K562 (cell line): ENCODE measurements around the gene DAPK1. TPM values are rescaled to one million over a fixed set of nuclear protein-coding genes. Genes with fewer than 3 reads are reported as not detected.

ENCODE experiments used
- BCLAF1 ChIP-seq, 2 experiments: fragments of 450-650 bp in 1 of 2; IDR thresholded peaks; 2 replicates each; pipeline ENCODE4 v1.6.1; 2011 to 2017; ENCODE audit warnings: low read depth in 2 of 2, antibody characterized with exemption in 1 of 2, borderline replicate concordance in 1 of 2, low read length in 1 of 2, mild to moderate bottlenecking in 1 of 2, mixed read lengths in 1 of 2; ENCODE audit not compliant: control insufficient read depth in 1 of 2
- BRCA1 ChIP-seq, 2 experiments: fragments of 450-650 bp in 1 of 2; sonication (generic) in 1 of 2; formaldehyde crosslinking in 1 of 2; IDR thresholded peaks; 2 replicates each; pipeline versions ENCODE4 v1.5.0 to v1.6.1; 2017 to 2020; ENCODE audit warnings: mild to moderate bottlenecking in 1 of 2, missing genetic modification reagents in 1 of 2
- CBFA2T3 ChIP-seq: fragments of 450-650 bp; IDR thresholded peaks from 2 replicates; pipeline ENCODE4 v1.6.1; 2017
- CBX3 ChIP-seq, 2 experiments: IDR thresholded peaks; 1 replicate in 1 of 2; 2 replicates in 1 of 2; pipeline ENCODE4 v1.6.1; 2012; ENCODE audit warnings: inconsistent platforms in 2 of 2, low read length in 2 of 2, borderline replicate concordance in 1 of 2, control low read depth in 1 of 2
- DPF2 ChIP-seq: fragments of 450-650 bp; IDR thresholded peaks from 2 replicates; pipeline ENCODE4 v1.6.1; 2016
- ELF2 ChIP-seq: fragments of 250-450 bp; sonication (Bioruptor Pico); IDR thresholded peaks from 2 replicates; pipeline ENCODE4 v1.5.0; 2021; ENCODE audit warnings: mild to moderate bottlenecking
- ELK3 ChIP-seq: fragments of 450-650 bp; formaldehyde crosslinking; IDR thresholded peaks from 2 replicates; pipeline ENCODE4 v1.4.0; 2020; ENCODE audit warnings: mild to moderate bottlenecking
- KLF1 ChIP-seq: fragments of 450-650 bp; IDR thresholded peaks from 2 replicates; pipeline ENCODE4 v1.6.1; 2016; ENCODE audit warnings: missing genetic modification characterization, missing compliant biosample characterization
- MAFK ChIP-seq: IDR thresholded peaks from 2 replicates; pipeline ENCODE4 v1.6.1; 2011; ENCODE audit warnings: low read length, improper control_type of control experiment
- NCOA4 ChIP-seq: fragments of 450-650 bp; IDR thresholded peaks from 2 replicates; pipeline ENCODE4 v1.6.1; 2018; ENCODE audit warnings: mild to moderate bottlenecking; ENCODE audit not compliant: partially characterized antibody
- NR3C1 ChIP-seq: sonication (generic); formaldehyde crosslinking; IDR thresholded peaks from 2 replicates; pipeline ENCODE4 v1.8.1; 2022; ENCODE audit warnings: missing genetic modification reagents
- PML ChIP-seq: IDR thresholded peaks from 2 replicates; pipeline ENCODE4 v1.6.1; 2012; ENCODE audit warnings: low read length, inconsistent platforms
- RCOR1 ChIP-seq, 2 experiments: IDR thresholded peaks; 2 replicates each; pipeline ENCODE4 v1.6.1; 2012; ENCODE audit warnings: low read depth in 2 of 2, low read length in 2 of 2, borderline replicate concordance in 1 of 2, improper control_type of control experiment in 1 of 2
- RERE ChIP-seq: sonication (generic); formaldehyde crosslinking; IDR thresholded peaks from 2 replicates; pipeline ENCODE4 v1.8.0; 2023; ENCODE audit warnings: missing genetic modification reagents, mild to moderate bottlenecking, borderline replicate concordance
- SLC30A9 ChIP-seq: fragments of 250-450 bp; sonication (Bioruptor Pico); IDR thresholded peaks from 2 replicates; pipeline ENCODE4 v1.8.0; 2022; ENCODE audit warnings: mild to moderate bottlenecking, moderate library complexity
- SMARCC2 ChIP-seq: fragments of 450-650 bp; IDR thresholded peaks from 2 replicates; pipeline ENCODE4 v1.6.1; 2017; ENCODE audit warnings: antibody characterized with exemption, moderate library complexity, mild to moderate bottlenecking, low read depth
- ZNF24 ChIP-seq: fragments of 450-650 bp; IDR thresholded peaks from 2 replicates; pipeline ENCODE4 v1.6.1; 2016
- ZNF316 ChIP-seq: fragments of 450-650 bp; IDR thresholded peaks from 2 replicates; pipeline ENCODE4 v1.6.1; 2016
- ZNF324 ChIP-seq: fragments of 250-450 bp; sonication (Bioruptor Pico); IDR thresholded peaks from 2 replicates; pipeline ENCODE4 v1.4.0; 2020; ENCODE audit warnings: mild to moderate bottlenecking
- ZNF584 ChIP-seq: fragments of 200-800 bp; sonication (Bioruptor generic); IDR thresholded peaks from 2 replicates; pipeline ENCODE4 v1.6.1; 2016; ENCODE audit warnings: low read depth, mild to moderate bottlenecking, missing genetic modification characterization, missing compliant biosample characterization
- polyA plus RNA-seq, 8 experiments: library from polyadenylated mRNA; depleted of rRNA in 4 of 8; stranded (reverse) in 5 of 8; unstranded in 3 of 8; fragments of >200 nt; fragmentation: Nextera tagmentation in 2 of 8; fragmentation: Illumina TruSeq in 1 of 8; extraction: Ambion mirVana in 2 of 8; extraction: Trizol in 1 of 8; gene quantifications; 2 replicates each; pipeline versions ENCODE4 v1.2.1 to v1.2.3, GENCODE V29; 2011 to 2014; ENCODE audit warnings: inconsistent platforms in 1 of 8, missing spikeins in 1 of 8
- total RNA-seq, 7 experiments: library from RNA; depleted of rRNA in 6 of 7; stranded (reverse); fragments of >200 nt in 6 of 7; fragmentation: Illumina TruSeq in 2 of 7; extraction: Trizol in 2 of 7; gene quantifications; 2 replicates each; pipeline versions ENCODE4 v1.2.1 to v1.2.3, GENCODE V29; 2011 to 2021; ENCODE audit warnings: low replicate concordance in 1 of 7

DAPK1 gene
- total and polyA plus RNA-seq, 9 of the 15 experiments (the other 6 are each of a cell fraction or from before 2014, with no cell fraction given), result 1.7 to 26.4 (median 15.8) TPM

GRCh38 chr9:87516222-87516925, 18.7 kb downstream of the DAPK1 start (continued):
- peak; percentile 87 to 99 for TF ChIP-seq RCOR1 (IDR thresholded peaks at IDR 0.05; ENCODE audit: borderline replicate concordance in 1 of 2, low read depth in 2 of 2, low read length in 2 of 2)
- no peak for TF ChIP-seq RERE
- peak; percentile 93 for TF ChIP-seq DPF2
- peak; percentile 33; the same call in 1 of the 2 replicates for TF ChIP-seq ZNF316
- TF ChIP-seq BRCA1 (IDR thresholded peaks at IDR 0.05), result no peak
- TF ChIP-seq BRCA1 (CRISPR knock-in tag; IDR thresholded peaks at IDR 0.05), result no peak
- TF ChIP-seq CBFA2T3, result peak; percentile 95
- no peak for TF ChIP-seq ZNF324 (CRISPR knock-in tag)
- TF ChIP-seq ZNF584 (CRISPR knock-in tag), result 0 out of 2 replicates have a peak, but pooled peaks have one; percentile 45
- TF ChIP-seq NR3C1, result no peak
- no peak for TF ChIP-seq KLF1 (tag)
- no peak for TF ChIP-seq ZNF24
- TF ChIP-seq SMARCC2, result peak; percentile 76
- TF ChIP-seq BCLAF1 (IDR thresholded peaks at IDR 0.05; ENCODE audit: borderline replicate concordance in 1 of 2, control insufficient read depth in 1 of 2, low read depth in 2 of 2, low read length in 1 of 2), result no peak
- no peak for TF ChIP-seq ELK3 (CRISPR knock-in tag)
- TF ChIP-seq SLC30A9 (CRISPR knock-in tag), result no peak
- TF ChIP-seq NCOA4, result no peak
- TF ChIP-seq MAFK, result no peak
- no peak for TF ChIP-seq ELF2 (CRISPR knock-in tag)
- peak in 1 of 2 experiments; percentile 39; a peak in 1 of 3 replicates for TF ChIP-seq CBX3 (IDR thresholded peaks at IDR 0.05; ENCODE audit: borderline replicate concordance in 1 of 2, low read length in 2 of 2)
- TF ChIP-seq PML, result peak; percentile 57; the same call in 1 of the 2 replicates
